GM21381 (cell line): ENCODE results near the gene RNF208.

Source experiments
- ATAC-seq: cut with Tn5 transposase; IDR thresholded peaks from one replicate; pipeline ENCODE4 v1.9.1; 2021; ENCODE audit warnings: mild to moderate bottlenecking, moderate library complexity; ENCODE audit not compliant: unreplicated experiment

Gene RNF208

GRCh38 chr9:137178201-137178938 is 43.7 kb downstream of the RNF208 start:
- ATAC-seq: no peak

- no peak for ATAC-seq
Observed at GRCh38 chr9:137176302-137177182, 45.5 kb downstream of the RNF208 start.

DNA sequence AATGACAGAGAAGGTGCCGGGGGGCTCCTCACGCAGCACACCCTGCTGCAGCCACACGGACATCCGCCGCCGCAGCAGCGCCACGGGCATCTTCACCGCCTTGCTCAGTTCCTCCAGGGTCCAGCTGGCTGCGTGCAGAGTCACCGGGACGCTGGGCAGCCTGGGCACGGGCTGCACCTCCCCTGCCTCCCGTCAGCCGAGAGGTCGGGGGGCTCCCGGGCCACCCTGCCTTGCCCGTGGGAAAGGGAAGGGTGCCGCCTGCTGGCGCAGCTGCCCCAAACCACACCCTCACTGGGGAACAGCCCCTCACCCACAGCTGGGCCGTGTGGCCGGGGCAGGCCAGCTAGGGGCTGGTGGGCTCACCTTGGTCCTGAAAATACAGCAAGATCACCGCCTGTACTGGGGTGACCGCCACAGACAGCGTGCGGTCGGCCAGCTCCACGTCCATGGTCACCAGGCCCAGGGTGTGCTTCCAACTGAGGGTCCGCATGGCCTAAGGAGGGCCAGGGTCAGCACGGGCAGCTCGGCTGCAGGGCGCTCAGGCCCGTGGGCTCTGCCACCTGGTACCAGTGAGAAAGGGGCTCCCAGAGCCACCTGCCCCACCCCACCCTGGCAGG is 46.6 kb downstream of the RNF208 start:
- ATAC-seq: no peak

DNA sequence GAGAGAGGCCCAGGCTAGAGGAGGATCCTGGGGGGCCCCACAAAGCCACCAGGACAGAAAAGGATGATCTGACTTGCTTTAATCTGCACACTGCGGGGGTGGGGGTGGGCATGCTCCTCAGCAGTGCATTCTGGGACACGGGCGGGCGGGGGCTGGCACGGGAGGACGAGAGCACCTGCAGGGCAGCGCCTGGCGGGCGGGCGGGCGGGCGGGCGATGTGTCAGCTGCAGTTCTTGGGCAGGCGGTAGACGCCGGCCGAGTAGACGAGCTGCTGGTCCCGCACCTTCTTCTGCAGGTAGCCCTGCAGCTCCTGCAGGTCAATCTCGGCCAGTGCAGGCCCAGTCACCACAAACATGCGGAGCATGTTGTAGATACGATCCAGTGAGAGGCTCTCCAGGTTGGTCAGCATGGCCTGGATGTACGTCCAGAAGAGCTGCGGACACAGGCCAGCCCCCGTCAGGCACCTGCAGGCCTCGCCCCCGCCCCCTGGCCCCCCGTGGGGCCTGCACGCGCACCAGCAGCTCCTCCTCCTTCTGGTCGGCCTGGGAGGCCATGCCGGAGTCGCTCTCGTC is 47.2 kb downstream of the RNF208 start:
- ATAC-seq: no peak

GRCh38 chr9:137173796-137174664 is 48.0 kb downstream of the RNF208 start:
- no peak for ATAC-seq

DNA sequence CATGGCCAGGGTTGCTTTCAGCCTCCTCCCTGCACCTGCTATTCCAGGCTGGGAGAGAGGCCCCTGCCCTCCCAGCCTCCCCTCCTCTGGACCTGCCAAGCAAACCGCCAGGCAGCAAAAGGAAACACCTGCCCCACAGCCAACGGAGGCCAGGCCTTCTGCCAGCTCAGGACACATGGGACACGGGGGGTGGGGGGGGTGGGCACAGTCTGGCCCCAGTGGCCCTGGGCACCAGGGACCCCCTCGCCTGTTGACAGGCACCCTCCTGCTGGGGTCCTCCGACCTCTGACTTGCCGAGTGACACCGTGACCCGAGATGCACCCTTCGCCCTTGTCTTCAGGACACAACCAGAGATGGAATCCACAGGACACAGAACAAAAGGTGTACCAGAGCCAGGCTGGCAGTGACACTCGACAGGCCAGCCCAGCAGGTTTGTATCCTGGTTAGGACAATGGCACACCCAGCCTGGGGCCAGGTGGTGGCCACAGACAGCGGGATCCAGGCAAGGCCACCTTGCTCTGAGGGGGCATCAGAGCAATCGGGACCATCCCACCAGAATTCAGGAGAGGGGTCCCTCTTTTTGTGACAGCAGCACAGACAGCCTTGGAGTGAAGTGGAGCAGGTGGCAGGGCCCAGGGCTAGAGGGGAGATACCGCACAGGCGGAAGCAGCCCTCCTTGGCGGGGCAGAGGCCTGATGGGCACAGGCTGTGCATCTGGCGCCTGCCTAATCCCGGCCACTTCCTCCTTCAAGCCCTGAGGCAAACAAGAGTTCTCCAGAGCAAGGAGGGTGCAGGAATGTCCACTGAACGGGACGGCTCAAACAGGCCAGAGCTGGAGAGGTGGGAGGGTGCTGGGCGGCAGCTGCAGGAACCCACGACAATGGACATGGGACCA is 48.9 kb downstream of the RNF208 start:
- ATAC-seq: no peak

DNA sequence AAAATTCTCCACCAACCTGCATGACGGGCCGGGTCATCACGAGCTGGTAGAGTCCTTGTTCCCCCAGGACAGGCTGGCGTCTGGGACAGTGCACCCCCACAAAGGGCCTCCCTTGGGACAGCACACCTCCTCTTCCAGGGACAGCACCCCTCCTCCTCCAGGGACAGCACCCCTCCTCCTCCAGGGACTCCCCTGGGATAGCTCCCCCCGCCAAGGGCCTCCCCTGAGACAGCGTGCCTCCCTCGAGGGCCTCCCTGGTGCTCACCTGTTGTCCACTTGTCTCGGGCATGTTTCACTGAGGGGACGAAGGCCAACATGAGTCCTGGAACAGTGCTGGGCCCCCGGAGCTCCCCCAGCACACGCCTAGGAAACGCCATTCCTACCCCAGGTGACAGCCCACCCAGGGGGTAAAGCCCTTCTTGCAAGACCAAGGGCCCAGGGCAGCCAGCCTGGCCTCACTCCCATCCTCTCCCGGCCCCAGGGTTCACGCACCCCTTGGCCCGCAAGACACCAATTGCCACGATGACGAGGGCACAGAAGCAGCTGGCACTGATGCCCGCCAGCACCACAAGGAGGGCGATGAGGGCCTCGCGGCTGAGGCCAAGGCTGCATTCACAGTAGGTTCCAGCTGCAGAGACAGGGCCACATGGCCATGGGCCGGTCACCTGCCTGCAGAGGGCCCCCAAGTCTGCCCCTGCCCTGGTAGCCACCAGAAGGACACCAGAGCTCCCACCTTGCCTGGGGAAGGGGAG is 50.7 kb downstream of the RNF208 start:
- ATAC-seq: no peak

DNA sequence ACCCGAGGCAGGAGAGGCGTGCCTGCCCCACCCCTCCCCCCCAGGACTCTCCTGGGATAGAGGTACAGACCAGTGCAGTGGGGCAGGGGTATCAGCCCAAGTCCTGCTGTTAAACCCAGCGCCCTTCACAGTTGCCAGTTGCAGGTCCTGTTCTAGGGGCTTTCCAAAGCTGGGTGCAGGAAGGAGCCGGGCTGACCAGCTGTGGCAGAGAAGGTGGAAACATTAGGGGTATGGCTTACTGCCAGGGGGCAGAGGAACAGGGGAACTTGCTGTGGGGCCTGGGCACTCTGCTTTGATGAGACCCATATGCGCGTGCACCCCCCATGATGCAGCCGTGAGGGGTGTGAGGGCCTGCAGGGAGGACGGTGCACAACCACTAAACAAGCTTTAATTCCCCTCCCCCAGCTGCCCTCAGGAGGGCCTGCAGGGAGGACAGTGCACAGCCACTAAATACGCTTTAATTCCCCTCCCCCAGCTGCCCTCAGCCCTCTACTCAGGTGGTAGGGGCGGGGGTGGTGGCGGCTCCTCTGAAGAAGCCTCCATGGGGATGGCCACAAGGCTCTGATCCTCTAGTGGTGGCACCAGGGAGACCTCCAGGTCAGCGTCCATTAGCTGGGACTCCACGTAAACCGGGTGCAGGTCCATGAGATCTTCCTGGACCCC is 51.4 kb downstream of the RNF208 start:
- ATAC-seq: no peak
